ENCODE data around the gene CEP135. TPM values are rescaled to one million over a fixed set of nuclear protein-coding genes. Genes with fewer than 3 reads are reported as not detected.
"Not testable (repeated sequence)": the region's sequence is repeated elsewhere in the genome, so short reads cannot be mapped to it uniquely, and the experiment has no call there.

Gene CEP135
- total RNA-seq, 1 experiment from 2014 or later = 13.9 TPM

DNA sequence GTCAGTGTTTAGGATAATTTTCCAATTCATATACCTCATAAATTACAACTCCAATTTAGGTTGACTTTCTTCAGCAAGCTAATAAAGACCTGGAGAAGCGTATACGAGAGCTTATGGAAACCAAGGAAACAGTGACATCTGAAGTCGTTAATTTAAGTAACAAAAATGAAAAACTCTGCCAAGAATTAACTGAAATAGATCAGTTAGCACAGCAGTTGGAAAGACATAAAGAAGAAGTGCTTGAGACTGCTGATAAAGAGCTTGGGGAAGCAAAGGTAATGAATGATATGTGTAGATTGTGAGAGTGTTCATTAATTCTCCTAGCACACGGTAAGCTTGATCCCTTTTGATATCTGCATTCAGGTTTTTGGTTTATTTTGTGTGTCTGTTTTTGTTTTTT is 16.8 kb downstream of the CEP135 start:
- Histone ChIP-seq H3K79me1 (ENCODE audit: insufficient read depth, low read depth, low read length, poor library complexity, severe bottlenecking) (no peaks in the 10 kb centered on the region), H2AK5ac (ENCODE audit: insufficient read length, low read length) (no peak overlapping the region), H3K23ac (ENCODE audit: insufficient read length, low read depth, low read length) (no peak overlapping the region), H3K14ac (ENCODE audit: insufficient read depth, low read length) (no peak overlapping the region), H3K9me3 (ENCODE audit: control insufficient read depth, low read depth, low read length) (no peaks in the 10 kb centered on the region), H4K20me1 (ENCODE audit: control insufficient read depth, insufficient read depth, insufficient read length) (no peaks in the 10 kb centered on the region), H4K5ac (ENCODE audit: insufficient read length, low read depth, low read length) (no peak overlapping the region), H2BK120ac (ENCODE audit: low read depth, low read length, poor library complexity, severe bottlenecking) (no peak overlapping the region), H3K4me1 (ENCODE audit: insufficient read depth, low read length) (no peaks in the 10 kb centered on the region), H2BK12ac (ENCODE audit: insufficient read length, low read depth, low read length) (no peak overlapping the region), H4K91ac (ENCODE audit: insufficient read length, low read depth, low read length) (no peak overlapping the region), H3K56ac (ENCODE audit: insufficient read length, low read depth, low read length) (no peak overlapping the region), H2BK15ac (ENCODE audit: low read depth, low read length) (no peak overlapping the region), H3K18ac (ENCODE audit: insufficient read length, low read depth, low read length) (no peak overlapping the region), H3K27ac (ENCODE audit: insufficient read length, low read depth, low read length) (no peak overlapping the region), H3K4ac (ENCODE audit: low read depth, low read length) (no peak overlapping the region), H2BK20ac (ENCODE audit: low read depth, low read length, poor library complexity, severe bottlenecking) (no peak overlapping the region), H3K27me3 (ENCODE audit: insufficient read depth, low read length) (no peaks in the 10 kb centered on the region), H3K4me2 (ENCODE audit: insufficient read depth, insufficient read length, low read length) (no peak overlapping the region), H4K8ac (replicated peaks; ENCODE audit: insufficient read length, low read depth, low read length) (no peak overlapping the region), H2BK5ac (ENCODE audit: insufficient read length, low read length) (no peak overlapping the region), H3K9ac (ENCODE audit: extremely low read depth, insufficient read length, low read length) (no peak overlapping the region), H3K23me2 (ENCODE audit: insufficient read length, low read depth, low read length, poor library complexity, severe bottlenecking) (no peaks in the 10 kb centered on the region), H3T11ph (ENCODE audit: low read length) (no peak overlapping the region), H3K79me2 (ENCODE audit: insufficient read depth, low read length) (no peaks in the 10 kb centered on the region), H2AFZ (ENCODE audit: low read length) (no peak overlapping the region)
- H3K4me1 Mint-ChIP-seq = no peaks in the 10 kb centered on the region
- no peak overlapping the region for H3K27ac Mint-ChIP-seq
- TF ChIP-seq, protein P1, sequence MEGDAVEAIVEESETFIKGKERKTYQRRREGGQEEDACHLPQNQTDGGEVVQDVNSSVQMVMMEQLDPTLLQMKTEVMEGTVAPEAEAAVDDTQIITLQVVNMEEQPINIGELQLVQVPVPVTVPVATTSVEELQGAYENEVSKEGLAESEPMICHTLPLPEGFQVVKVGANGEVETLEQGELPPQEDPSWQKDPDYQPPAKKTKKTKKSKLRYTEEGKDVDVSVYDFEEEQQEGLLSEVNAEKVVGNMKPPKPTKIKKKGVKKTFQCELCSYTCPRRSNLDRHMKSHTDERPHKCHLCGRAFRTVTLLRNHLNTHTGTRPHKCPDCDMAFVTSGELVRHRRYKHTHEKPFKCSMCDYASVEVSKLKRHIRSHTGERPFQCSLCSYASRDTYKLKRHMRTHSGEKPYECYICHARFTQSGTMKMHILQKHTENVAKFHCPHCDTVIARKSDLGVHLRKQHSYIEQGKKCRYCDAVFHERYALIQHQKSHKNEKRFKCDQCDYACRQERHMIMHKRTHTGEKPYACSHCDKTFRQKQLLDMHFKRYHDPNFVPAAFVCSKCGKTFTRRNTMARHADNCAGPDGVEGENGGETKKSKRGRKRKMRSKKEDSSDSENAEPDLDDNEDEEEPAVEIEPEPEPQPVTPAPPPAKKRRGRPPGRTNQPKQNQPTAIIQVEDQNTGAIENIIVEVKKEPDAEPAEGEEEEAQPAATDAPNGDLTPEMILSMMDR (conservative IDR thresholded peaks at IDR 0.05) = no peak
- H3K4me3 Mint-ChIP-seq = no peak overlapping the region
- no peak for DNase-seq
- peaks cover 9 to 24% (median 16%) of the 10 kb centered on the region in 3 experiments for H3K36me3 Mint-ChIP-seq (ENCODE audit: insufficient read depth in 1 of 3, low read depth in 3 of 3)
- no peaks in the 10 kb centered on the region for H3K9me3 Mint-ChIP-seq
- H3K27me3 Mint-ChIP-seq (ENCODE audit: low read depth) = no peaks in the 10 kb centered on the region
- no CpG with 5 or more reads among the region's 4 CpGs for WGBS (ENCODE audit: extremely low coverage, insufficient read length, low lambda C conversion rate)

DNA sequence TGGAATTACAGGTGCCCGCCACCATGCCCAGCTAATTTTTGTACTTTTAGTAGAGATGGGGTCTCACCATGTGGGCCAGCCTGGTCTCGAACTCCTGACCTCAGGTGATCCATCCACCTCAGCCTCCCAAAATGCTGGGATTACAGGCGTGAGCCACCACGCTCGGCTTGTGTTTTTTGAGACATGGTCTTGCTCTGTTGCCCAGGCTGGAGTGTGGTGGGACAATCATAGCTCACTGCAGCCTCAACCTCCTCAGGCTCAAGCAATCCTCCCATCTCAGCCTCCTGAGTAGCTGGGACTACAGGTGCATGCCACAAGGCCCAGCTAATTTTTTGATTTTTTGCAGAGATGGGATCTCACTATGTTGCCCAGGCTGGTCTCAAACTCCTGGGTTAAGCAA is 17.6 kb downstream of the CEP135 start:
- not testable (repeated sequence) for H3K27ac ChIP-seq (ENCODE audit: insufficient read length, low read depth, low read length); H3T11ph ChIP-seq (ENCODE audit: low read length); H3K79me1 ChIP-seq (ENCODE audit: insufficient read depth, low read depth, low read length, poor library complexity, severe bottlenecking); H3K27me3 Mint-ChIP-seq (ENCODE audit: low read depth); H3K23me2 ChIP-seq (ENCODE audit: insufficient read length, low read depth, low read length, poor library complexity, severe bottlenecking); H3K27ac Mint-ChIP-seq; H2AK5ac ChIP-seq (ENCODE audit: insufficient read length, low read length); H3K23ac ChIP-seq (ENCODE audit: insufficient read length, low read depth, low read length); H3K4me2 ChIP-seq (ENCODE audit: insufficient read depth, insufficient read length, low read length); H4K91ac ChIP-seq (ENCODE audit: insufficient read length, low read depth, low read length); H3K4me1 Mint-ChIP-seq; H2BK120ac ChIP-seq (ENCODE audit: low read depth, low read length, poor library complexity, severe bottlenecking); H3K9ac ChIP-seq (ENCODE audit: extremely low read depth, insufficient read length, low read length); H2BK12ac ChIP-seq (ENCODE audit: insufficient read length, low read depth, low read length); H3K9me3 ChIP-seq (ENCODE audit: control insufficient read depth, low read depth, low read length); H2BK20ac ChIP-seq (ENCODE audit: low read depth, low read length, poor library complexity, severe bottlenecking); H3K4me3 Mint-ChIP-seq; H3K18ac ChIP-seq (ENCODE audit: insufficient read length, low read depth, low read length); DNase-seq; H4K8ac ChIP-seq (replicated peaks; ENCODE audit: insufficient read length, low read depth, low read length); H4K20me1 ChIP-seq (ENCODE audit: control insufficient read depth, insufficient read depth, insufficient read length); H3K14ac ChIP-seq (ENCODE audit: insufficient read depth, low read length); H3K4ac ChIP-seq (ENCODE audit: low read depth, low read length); H3K4me1 ChIP-seq (ENCODE audit: insufficient read depth, low read length); H3K79me2 ChIP-seq (ENCODE audit: insufficient read depth, low read length); H2AFZ ChIP-seq (ENCODE audit: low read length); H3K9me3 Mint-ChIP-seq; H4K5ac ChIP-seq (ENCODE audit: insufficient read length, low read depth, low read length); H3K27me3 ChIP-seq (ENCODE audit: insufficient read depth, low read length); H3K56ac ChIP-seq (ENCODE audit: insufficient read length, low read depth, low read length); H2BK5ac ChIP-seq (ENCODE audit: insufficient read length, low read length); H2BK15ac ChIP-seq (ENCODE audit: low read depth, low read length)
- peaks cover 9 to 20% (median 17%) of the 10 kb centered on the region in 3 experiments for H3K36me3 Mint-ChIP-seq (ENCODE audit: insufficient read depth in 1 of 3, low read depth in 3 of 3)
- no CpG with 5 or more reads among the region's 5 CpGs for WGBS (ENCODE audit: extremely low coverage, insufficient read length, low lambda C conversion rate)

All from H9 (cell line).